ENCODE results near the gene PRRT3. TPM values are rescaled to one million over a fixed set of nuclear protein-coding genes. Genes with fewer than 3 reads are reported as not detected.
"Not testable (repeated sequence)": the region's sequence is repeated elsewhere in the genome, so short reads cannot be mapped to it uniquely, and the experiment has no call there.

Gene PRRT3
- polyA plus RNA-seq, 4 donors = 3.8 to 4.5 (median 4.1) TPM

GRCh38 chr3:9948586-9948985 lies 3.6 kb downstream of the PRRT3 start:
- no peak for DNase-seq (ENCODE audit: low read depth in 4 of 4, low spot score in 3 of 4)

- peak; percentile 20 to 43 (median 36) for DNase-seq (ENCODE audit: low read depth in 4 of 4, low spot score in 3 of 4)
These were observed 4.9 kb downstream of the PRRT3 start for GRCh38 chr3:9947025-9947995.

- DNase-seq (ENCODE audit: low read depth in 4 of 4, low spot score in 3 of 4) = peak; percentile 74 to 78 (median 76)
These were observed 5.8 kb downstream of the PRRT3 start for GRCh38 chr3:9946112-9947024.

GRCh38 chr3:9945358-9945757 lies 6.8 kb downstream of the PRRT3 start:
- DNase-seq (ENCODE audit: low read depth in 4 of 4, low spot score in 3 of 4) = no peak

GRCh38 chr3:9944271-9944670 lies 7.9 kb downstream of the PRRT3 start:
- no peak for DNase-seq (ENCODE audit: low read depth in 4 of 4, low spot score in 3 of 4)

GRCh38 chr3:9942934-9943690 lies 9.1 kb downstream of the PRRT3 start:
- DNase-seq (ENCODE audit: low read depth in 4 of 4, low spot score in 3 of 4) = no peak

- DNase-seq (ENCODE audit: low read depth in 4 of 4, low spot score in 3 of 4) = no peak
These were observed 10.0 kb downstream of the PRRT3 start for GRCh38 chr3:9942164-9942563.

GRCh38 chr3:9940746-9941145 lies 11.5 kb downstream of the PRRT3 start:
- DNase-seq (ENCODE audit: low read depth in 4 of 4, low spot score in 3 of 4) = no peak

- not testable (repeated sequence) for DNase-seq (ENCODE audit: low read depth in 4 of 4, low spot score in 3 of 4)
These were observed 12.3 kb downstream of the PRRT3 start for GRCh38 chr3:9939906-9940305.

GRCh38 chr3:9938966-9939365 lies 13.2 kb downstream of the PRRT3 start:
- DNase-seq (ENCODE audit: low read depth in 4 of 4, low spot score in 3 of 4) = no peak

GRCh38 chr3:9937486-9938238 lies 14.5 kb downstream of the PRRT3 start:
- DNase-seq (ENCODE audit: low read depth in 4 of 4, low spot score in 3 of 4) = no peak

- DNase-seq (ENCODE audit: low read depth in 4 of 4, low spot score in 3 of 4) = no peak
These were observed 16.2 kb downstream of the PRRT3 start for GRCh38 chr3:9935966-9936510.

- DNase-seq (ENCODE audit: low read depth in 4 of 4, low spot score in 3 of 4) = no peak
These were observed 17.2 kb downstream of the PRRT3 start for GRCh38 chr3:9934993-9935392.

- DNase-seq (ENCODE audit: low read depth in 4 of 4, low spot score in 3 of 4) = no peak
These were observed 18.0 kb downstream of the PRRT3 start for GRCh38 chr3:9934235-9934621.

- DNase-seq (ENCODE audit: low read depth in 4 of 4, low spot score in 3 of 4) = peak; percentile 87 to 92 (median 90)
These were observed 18.5 kb downstream of the PRRT3 start, which contains the start of gene CRELD1 for GRCh38 chr3:9933561-9934234. Gene CRELD1, plus strand, starts transcription at chr3:9933834. Its CDS starts 605 bp downstream, at chr3:9934439.

GRCh38 chr3:9932843-9933560 lies 19.2 kb downstream of the PRRT3 start:
- DNase-seq (ENCODE audit: low read depth in 4 of 4, low spot score in 3 of 4) = peak; percentile 58 to 67 (median 62)

- DNase-seq (ENCODE audit: low read depth in 4 of 4, low spot score in 3 of 4) = no peak
These were observed 19.7 kb downstream of the PRRT3 start for GRCh38 chr3:9932535-9932842.

- no peak for DNase-seq (ENCODE audit: low read depth in 4 of 4, low spot score in 3 of 4)
These were observed 21.3 kb downstream of the PRRT3 start for GRCh38 chr3:9930804-9931418.

All from right renal pelvis (tissue), 4 donors.